Measurements from ENCODE around the gene SNX3. TPM values are rescaled to one million over a fixed set of nuclear protein-coding genes. Genes with fewer than 3 reads are reported as not detected.

The SNX3 gene
- total RNA-seq, 2 experiments from 2014 or later = 39.8 to 40.8 TPM

DNA sequence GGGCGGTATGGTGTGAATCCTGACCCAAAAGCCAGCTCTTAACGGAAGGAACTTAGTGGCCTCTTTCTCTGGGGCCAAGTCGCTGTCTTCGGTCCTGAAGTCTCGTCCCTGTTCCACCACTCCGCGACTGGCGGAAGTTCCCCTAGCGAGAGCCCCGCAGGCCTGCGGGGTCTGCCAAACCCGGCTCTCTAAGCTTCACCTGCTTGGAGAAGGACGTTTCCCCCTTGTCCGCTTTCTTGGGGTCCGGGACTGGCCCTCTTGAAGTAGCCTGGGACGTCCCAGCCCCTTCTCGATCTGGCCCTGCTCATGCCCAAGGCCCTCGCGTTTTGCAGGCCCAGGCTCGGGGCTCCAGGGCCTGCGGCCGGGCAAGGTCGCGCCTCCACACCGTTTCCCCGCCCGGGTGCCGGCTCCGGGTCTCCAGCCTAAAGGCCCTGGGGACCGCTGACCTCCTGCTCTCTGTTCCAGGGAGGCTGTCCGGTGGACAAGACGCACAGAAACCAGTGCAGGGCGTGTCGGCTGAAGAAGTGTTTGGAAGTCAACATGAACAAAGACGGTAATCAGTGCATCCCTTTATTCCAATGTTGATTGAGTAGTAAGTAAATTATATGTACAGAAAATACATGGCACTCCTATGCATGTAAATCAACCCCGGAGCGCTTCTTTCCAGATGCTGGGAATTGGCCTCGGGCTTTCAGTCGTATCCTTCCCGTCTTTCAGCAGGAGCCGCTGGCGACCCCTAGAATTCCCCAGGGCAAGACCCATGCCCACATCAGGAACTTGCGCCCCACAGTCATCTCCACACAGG lies 86.3 kb downstream of the SNX3 start:
- Mint-ChIP-seq H3K4me3 (no peak overlapping the region), H3K27ac (no peak overlapping the region), H3K36me3 (ENCODE audit: low read depth) (no peaks in the 10 kb centered on the region), H3K9me3 (no peaks in the 10 kb centered on the region), H3K27me3 (peaks cover 98% of the 10 kb centered on the region), H3K4me1 (ENCODE audit: low read depth) (peaks cover 28% of the 10 kb centered on the region)
- H3K9me3 ChIP-seq (ENCODE audit: control insufficient read depth in 1 of 2, insufficient read depth in 1 of 2, low read length in 2 of 2) = peaks cover 0 to 42% of the 10 kb centered on the region in 2 experiments
- intact Hi-C loops (cut with DNase I, micrococcal nuclease) = no loop called here
- no peak overlapping the region for H3K4me3 ChIP-seq (ENCODE audit: low read length)
- TF ChIP-seq CTCF (IDR thresholded peaks at IDR 0.05) = no peak
- H3K27ac ChIP-seq (ENCODE audit: low read depth in 1 of 2, low read length in 2 of 2) = no peak overlapping the region
- peak in 3 of 14 experiments; percentile 16 to 52 (median 44) for DNase-seq
- POLR2A ChIA-PET = no interaction called here
- peaks cover 73 to 98% of the 10 kb centered on the region in 2 experiments for H3K27me3 ChIP-seq (ENCODE audit: control insufficient read depth in 1 of 2, insufficient read depth in 2 of 2, low read length in 2 of 2)
- CTCF ChIA-PET = no interaction called here
- H3K36me3 ChIP-seq (ENCODE audit: insufficient read depth, low read length) = no peaks in the 10 kb centered on the region
- no peak for ATAC-seq (ENCODE audit: poor library complexity)
- H3K4me1 ChIP-seq (ENCODE audit: insufficient read depth, low read length) = peaks cover 37% of the 10 kb centered on the region

GRCh38 chr6:108171918-108172516 lies 88.8 kb downstream of the SNX3 start:
- no peak overlapping the region for H3K27ac Mint-ChIP-seq
- peaks cover 94% of the 10 kb centered on the region for H3K27me3 Mint-ChIP-seq
- Histone ChIP-seq H3K27ac (ENCODE audit: low read depth in 1 of 2, low read length in 2 of 2) (no peak overlapping the region), H3K36me3 (ENCODE audit: insufficient read depth, low read length) (no peaks in the 10 kb centered on the region), H3K9me3 (ENCODE audit: control insufficient read depth in 1 of 2, insufficient read depth in 1 of 2, low read length in 2 of 2) (peaks cover 0 to 65% of the 10 kb centered on the region in 2 experiments), H3K27me3 (ENCODE audit: control insufficient read depth in 1 of 2, insufficient read depth in 2 of 2, low read length in 2 of 2) (peaks cover 85 to 98% of the 10 kb centered on the region in 2 experiments), H3K4me3 (ENCODE audit: low read length) (no peak overlapping the region), H3K4me1 (ENCODE audit: insufficient read depth, low read length) (peaks cover 63% of the 10 kb centered on the region)
- ChIA-PET POLR2A (no interaction called here), CTCF (no interaction called here)
- no peaks in the 10 kb centered on the region for H3K9me3 Mint-ChIP-seq
- TF ChIP-seq CTCF (IDR thresholded peaks at IDR 0.05) = no peak
- ATAC-seq (ENCODE audit: poor library complexity) = no peak
- peaks cover 47% of the 10 kb centered on the region for H3K4me1 Mint-ChIP-seq (ENCODE audit: low read depth)
- intact Hi-C loops (cut with DNase I, micrococcal nuclease) = no loop called here
- H3K36me3 Mint-ChIP-seq (ENCODE audit: low read depth) = no peaks in the 10 kb centered on the region
- H3K4me3 Mint-ChIP-seq = no peak overlapping the region
- no peak for DNase-seq

GRCh38 chr6:108171291-108171917 lies 89.4 kb downstream of the SNX3 start:
- Mint-ChIP-seq H3K36me3 (ENCODE audit: low read depth) (no peaks in the 10 kb centered on the region), H3K27ac (no peak overlapping the region), H3K4me1 (ENCODE audit: low read depth) (peaks cover 49% of the 10 kb centered on the region), H3K4me3 (peak overlapping the region; percentile 44), H3K9me3 (no peaks in the 10 kb centered on the region), H3K27me3 (peaks cover 94% of the 10 kb centered on the region)
- intact Hi-C loops (cut with DNase I, micrococcal nuclease) = no loop called here
- DNase-seq (no peak), ATAC-seq (ENCODE audit: poor library complexity) (no peak)
- no peak for TF ChIP-seq CTCF (IDR thresholded peaks at IDR 0.05)
- CTCF ChIA-PET = no interaction called here
- Histone ChIP-seq H3K27me3 (ENCODE audit: control insufficient read depth in 1 of 2, insufficient read depth in 2 of 2, low read length in 2 of 2) (peaks cover 83 to 98% of the 10 kb centered on the region in 2 experiments), H3K9me3 (ENCODE audit: control insufficient read depth in 1 of 2, insufficient read depth in 1 of 2, low read length in 2 of 2) (peaks cover 0 to 65% of the 10 kb centered on the region in 2 experiments), H3K36me3 (ENCODE audit: insufficient read depth, low read length) (no peaks in the 10 kb centered on the region), H3K4me1 (ENCODE audit: insufficient read depth, low read length) (peaks cover 64% of the 10 kb centered on the region), H3K4me3 (ENCODE audit: low read length) (no peak overlapping the region), H3K27ac (ENCODE audit: low read depth in 1 of 2, low read length in 2 of 2) (no peak overlapping the region)
- POLR2A ChIA-PET = interaction anchor here (0.6 kb wide), 1 partner anchor 50 kb away, joined by 3 read pairs; no protein-coding TSS in a partner anchor
